ENCODE measurements around the gene AK1. TPM values are rescaled to one million over a fixed set of nuclear protein-coding genes. Genes with fewer than 3 reads are reported as not detected.

Gene AK1
- total and polyA plus RNA-seq, 10 of the 15 experiments (the other 5 are each of a cell fraction or from before 2014, with no cell fraction given), result 0.23 to 3.1 (median 1.8) TPM

- TF ChIP-seq BCL3 (IDR thresholded peaks at IDR 0.05; ENCODE audit: borderline replicate concordance, insufficient read depth, low read depth, low read length, poor library complexity, severe bottlenecking) (peak; percentile 29), SUZ12 (IDR thresholded peaks at IDR 0.05; ENCODE audit: unreplicated experiment) (no peak), BCLAF1 (IDR thresholded peaks at IDR 0.05) (no peak), ETV6 (conservative IDR thresholded peaks at IDR 0.05 in 1 of 2, IDR thresholded peaks at IDR 0.05 in 1 of 2; ENCODE audit: borderline replicate concordance in 1 of 2, low read depth in 1 of 2) (no peak), HSF1 (IDR thresholded peaks at IDR 0.05; ENCODE audit: low read depth, low read length) (no peak), NFYB (IDR thresholded peaks at IDR 0.05; ENCODE audit: insufficient read depth, low read depth, low read length) (no peak), RAD51 (IDR thresholded peaks at IDR 0.05) (no peak), BMI1 (IDR thresholded peaks at IDR 0.05; ENCODE audit: borderline replicate concordance) (no peak), ZNF207 (IDR thresholded peaks at IDR 0.05; ENCODE audit: borderline replicate concordance) (no peak), RBBP5 (conservative IDR thresholded peaks at IDR 0.05) (no peak), SMAD5 (IDR thresholded peaks at IDR 0.05; ENCODE audit: low read depth) (no peak), KLF5 (IDR thresholded peaks at IDR 0.05; ENCODE audit: partially characterized antibody) (peak; percentile 29), SP1 (IDR thresholded peaks at IDR 0.05; ENCODE audit: low read depth, low read length) (peak; percentile 40), PAX5 (IDR thresholded peaks at IDR 0.05; ENCODE audit: borderline replicate concordance, low read depth, low read length) (0 out of 2 replicates have a peak, but pooled peaks have one; percentile 10), USF1 (IDR thresholded peaks at IDR 0.05; ENCODE audit: borderline replicate concordance, extremely low read length, insufficient read depth, low read depth, low read length) (no peak), PML (IDR thresholded peaks at IDR 0.05; ENCODE audit: low read length) (no peak), HCFC1 (IDR thresholded peaks at IDR 0.05; ENCODE audit: low read length) (no peak), SMARCA5 (IDR thresholded peaks at IDR 0.05) (no peak), ZNF384 (IDR thresholded peaks at IDR 0.05; ENCODE audit: borderline replicate concordance, low read depth, low read length) (no peak), IKZF2 (IDR thresholded peaks at IDR 0.05) (0 out of 4 replicates have a peak, but pooled peaks of 1 of the 2 experiments have one; percentile 11), FOS (IDR thresholded peaks at IDR 0.05; ENCODE audit: borderline replicate concordance, extremely low read depth, insufficient read length) (no peak)
Observed at GRCh38 chr9:127903557-127904475, 26.3 kb upstream of the AK1 start (continued).

Measured in GM12878 (cell line).